MCF 10A (cell line): ENCODE data around the gene MCTP1. TPM values are rescaled to one million over a fixed set of nuclear protein-coding genes. Genes with fewer than 3 reads are reported as not detected.

ENCODE experiments used
- BruUV-seq: library from RNA; stranded (reverse); fragments of 400-500 nt; replicated peaks from 2 replicates; lab custom pipeline; 2021; lab: Mats Ljungman, UMichigan
- CTCF ChIA-PET: fragments of 300-600 bp; sonication (Branson Sonifier 250); formaldehyde crosslinking; extraction: SDS; loops from one replicate; lab custom pipeline; 2021; ENCODE audit warnings: antibody characterized with exemption, inconsistent platforms; lab: Yijun Ruan, JAX
- POLR2A ChIA-PET: fragments of 300-600, 350-650 bp; sonication (Branson Sonifier 250); formaldehyde crosslinking; extraction: SDS; loops from one replicate; lab custom pipeline; 2020; ENCODE audit warnings: antibody characterized with exemption, inconsistent platforms; lab: Yijun Ruan, JAX
- DNase-seq: peaks from one replicate; pipeline ENCODE4 v3.0.0-alpha.2; 2018; ENCODE audit not compliant: unreplicated experiment
- H3K27ac Mint-ChIP-seq: one replicate; pipeline ENCODE4 v1.8.0; 2022; ENCODE audit warnings: mild to moderate bottlenecking, low read depth, mixed read lengths; ENCODE audit not compliant: unreplicated experiment
- H3K27me3 Mint-ChIP-seq: one replicate; pipeline ENCODE4 v1.8.0; 2022; ENCODE audit warnings: mixed read lengths; ENCODE audit not compliant: insufficient read depth, unreplicated experiment
- H3K36me3 Mint-ChIP-seq: one replicate; pipeline ENCODE4 v1.8.0; 2022; ENCODE audit warnings: mild to moderate bottlenecking, moderate library complexity, mixed read lengths; ENCODE audit not compliant: insufficient read depth, unreplicated experiment
- H3K4me1 Mint-ChIP-seq: one replicate; pipeline ENCODE4 v1.8.0; 2022; ENCODE audit warnings: mixed read lengths; ENCODE audit not compliant: insufficient read depth, unreplicated experiment
- H3K4me3 Mint-ChIP-seq: one replicate; pipeline ENCODE4 v1.8.0; 2022; ENCODE audit warnings: mild to moderate bottlenecking, moderate library complexity, mixed read lengths; ENCODE audit not compliant: unreplicated experiment
- H3K9me3 Mint-ChIP-seq: one replicate; pipeline ENCODE4 v1.8.0; 2022; ENCODE audit warnings: mixed read lengths; ENCODE audit not compliant: unreplicated experiment
- CTCF ChIP-seq: fragments of 200-600 bp; IDR thresholded peaks from one replicate; pipeline ENCODE4 v1.8.0; 2022; ENCODE audit warnings: antibody characterized with exemption, mild to moderate bottlenecking; ENCODE audit not compliant: unreplicated experiment
- intact Hi-C: fragments of 100-400 bp; cut with micrococcal nuclease; formaldehyde crosslinking; loops from 2 replicates; pipeline ENCODE4 v1.14.1; 2022
- total RNA-seq: library from RNA; stranded (reverse); gene quantifications from 2 replicates; pipeline ENCODE4 v1.2.3, GENCODE V29; 2022

Gene MCTP1
- total RNA-seq, 1 experiment from 2014 or later, result 40.3 TPM

- Mint-ChIP-seq H3K4me1 (no peaks in the 10 kb centered on the region), H3K4me3 (no peak overlapping the region), H3K36me3 (no peaks in the 10 kb centered on the region), H3K27ac (no peak overlapping the region), H3K27me3 (no peaks in the 10 kb centered on the region), H3K9me3 (no peaks in the 10 kb centered on the region)
- ChIA-PET POLR2A (interaction anchor here (0.8 to 1.8 kb wide), 2 partner anchors 11 to 17 kb away, joined by 3 to 6 read pairs; no protein-coding TSS in a partner anchor), CTCF (interaction anchor here (1.4 to 1.8 kb wide), 2 partner anchors 13 to 63 kb away, joined by 3 to 7 read pairs; no protein-coding TSS in a partner anchor)
- intact Hi-C loops, result no loop called here
- no TSS peak for BruUV-seq
- peak; percentile 18 for DNase-seq
- TF ChIP-seq CTCF, result no peak
Measured at GRCh38 chr5:94674490-94675382, 610.2 kb downstream of the MCTP1 start.

GRCh38 chr5:94672746-94673145 lies 612.1 kb downstream of the MCTP1 start:
- H3K9me3 Mint-ChIP-seq, result no peaks in the 10 kb centered on the region
- H3K27me3 Mint-ChIP-seq, result no peaks in the 10 kb centered on the region
- BruUV-seq, result no TSS peak
- peaks cover 6% of the 10 kb centered on the region for H3K36me3 Mint-ChIP-seq
- no peak overlapping the region for H3K4me3 Mint-ChIP-seq
- DNase-seq, result no peak
- TF ChIP-seq CTCF, result no peak
- ChIA-PET CTCF (interaction anchor here (0.5 to 1.1 kb wide), 4 partner anchors 13 to 787 kb away, joined by 3 to 4 read pairs (median 3); no protein-coding TSS in a partner anchor), POLR2A (interaction anchor here (1.2 kb wide), 1 partner anchor 11 kb away, joined by 4 read pairs; no protein-coding TSS in a partner anchor)
- H3K27ac Mint-ChIP-seq, result no peak overlapping the region
- H3K4me1 Mint-ChIP-seq, result no peaks in the 10 kb centered on the region
- intact Hi-C loops, result no loop called here

GRCh38 chr5:94670726-94671125 lies 614.2 kb downstream of the MCTP1 start:
- no peak for DNase-seq
- ChIA-PET CTCF (no interaction called here), POLR2A (no interaction called here)
- Mint-ChIP-seq H3K36me3 (peaks cover 7% of the 10 kb centered on the region), H3K27me3 (no peaks in the 10 kb centered on the region), H3K9me3 (no peaks in the 10 kb centered on the region), H3K4me3 (no peak overlapping the region), H3K4me1 (no peaks in the 10 kb centered on the region), H3K27ac (no peak overlapping the region)
- intact Hi-C loops, result no loop called here
- TF ChIP-seq CTCF, result no peak
- BruUV-seq, result no TSS peak

DNA sequence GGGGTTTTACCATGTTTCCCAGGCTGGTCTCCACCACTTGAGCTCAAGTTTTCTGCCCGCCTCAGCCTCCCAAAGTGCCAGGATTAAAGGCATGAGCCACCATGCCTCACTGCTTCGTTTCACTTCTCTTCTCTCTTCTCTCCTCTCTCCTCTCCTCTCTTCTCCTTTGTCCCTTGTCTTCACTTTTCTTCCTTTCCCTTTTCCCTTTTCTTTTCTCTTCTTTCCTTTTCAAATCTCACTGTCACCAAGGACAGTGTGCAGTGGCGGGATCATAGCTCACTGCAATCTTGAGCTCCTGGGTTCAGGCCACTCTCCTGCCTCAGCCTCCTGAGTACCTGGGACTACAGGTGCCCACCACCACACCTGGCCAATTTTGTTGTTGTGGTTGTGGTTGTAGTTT lies 617.0 kb downstream of the MCTP1 start:
- intact Hi-C loops, result no loop called here
- no peak for DNase-seq
- H3K27ac Mint-ChIP-seq, result peak overlapping the region; percentile 11
- no peak for TF ChIP-seq CTCF
- H3K36me3 Mint-ChIP-seq, result peaks cover 12% of the 10 kb centered on the region
- ChIA-PET CTCF (interaction anchor here (1.4 kb wide), 1 partner anchor 130 kb away, joined by 4 read pairs; no protein-coding TSS in a partner anchor), POLR2A (interaction anchor here (0.7 to 1.4 kb wide), 3 partner anchors 9 to 33 kb away, joined by 3 to 4 read pairs (median 4); no protein-coding TSS in a partner anchor)
- no TSS peak for BruUV-seq
- no peak overlapping the region for H3K4me3 Mint-ChIP-seq
- no peaks in the 10 kb centered on the region for H3K27me3 Mint-ChIP-seq
- H3K4me1 Mint-ChIP-seq, result no peaks in the 10 kb centered on the region
- no peaks in the 10 kb centered on the region for H3K9me3 Mint-ChIP-seq
